IgD-negative memory B cell (primary cell): ENCODE results near the gene EPHA2. TPM values are rescaled to one million over a fixed set of nuclear protein-coding genes. Genes with fewer than 3 reads are reported as not detected.
A peak's percentile ranks its signal among the peaks of the same experiment; 100 is the strongest.

Experiments used
- H3K27ac Mint-ChIP-seq, 3 donors: one replicate each; pipeline ENCODE4 v1.8.0; 2020 to 2022; ENCODE audit warnings: mild to moderate bottlenecking in 3 of 3, mixed read lengths in 3 of 3, moderate library complexity in 1 of 3
- H3K27me3 Mint-ChIP-seq: one replicate; pipeline ENCODE4 v1.8.0; 2021; ENCODE audit warnings: mixed read lengths
- H3K36me3 Mint-ChIP-seq: one replicate; pipeline ENCODE4 v1.8.0; 2020; ENCODE audit warnings: mild to moderate bottlenecking, mixed read lengths
- H3K4me1 Mint-ChIP-seq, 3 donors: one replicate each; pipeline ENCODE4 v1.8.0; 2020 to 2022; ENCODE audit warnings: mixed read lengths in 3 of 3, mild to moderate bottlenecking in 1 of 3
- H3K4me3 Mint-ChIP-seq, 4 donors: one replicate each; pipeline ENCODE4 v1.8.0; 2020 to 2022; ENCODE audit warnings: mild to moderate bottlenecking in 4 of 4, mixed read lengths in 4 of 4, moderate library complexity in 3 of 4
- H3K9me3 Mint-ChIP-seq, 3 donors: one replicate each; pipeline ENCODE4 v1.8.0; 2020 to 2021; ENCODE audit warnings: mixed read lengths in 3 of 3, mild to moderate bottlenecking in 1 of 3
- polyA plus RNA-seq: library from polyadenylated mRNA; unstranded; fragments of 300-500 nt; fragmentation: Illumina TruSeq; gene quantifications from one replicate; pipeline ENCODE4 v1.2.3, GENCODE V29; 2021

Gene EPHA2
- polyA plus RNA-seq, 1 donor from 2014 or later, result not detected

DNA sequence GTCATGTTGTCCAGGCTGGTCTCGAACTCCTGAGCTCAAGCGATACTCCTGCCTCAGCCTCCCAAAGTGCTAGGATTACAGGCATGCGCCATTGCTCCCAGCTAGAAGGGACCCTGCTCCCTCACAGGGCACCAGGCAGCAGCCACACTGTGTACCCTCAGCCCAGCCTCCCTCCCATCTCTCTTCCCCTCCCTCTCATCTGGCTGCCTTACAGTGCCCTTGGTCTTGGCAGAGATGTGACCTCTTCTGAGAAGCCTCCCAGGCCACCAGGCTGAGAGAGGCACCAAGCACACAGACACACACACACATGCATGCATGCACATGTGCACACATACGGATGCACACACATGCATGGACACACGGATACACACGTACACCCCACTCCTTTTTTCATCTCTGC, 25.0 kb downstream of the EPHA2 start:
- no peak overlapping the region for H3K27ac Mint-ChIP-seq
- H3K36me3 Mint-ChIP-seq, result peaks cover 3% of the 10 kb centered on the region
- no peaks in the 10 kb centered on the region for H3K4me1 Mint-ChIP-seq
- H3K27me3 Mint-ChIP-seq, result peaks cover 24% of the 10 kb centered on the region
- H3K4me3 Mint-ChIP-seq, result no peak overlapping the region
- no peaks in the 10 kb centered on the region for H3K9me3 Mint-ChIP-seq

GRCh38 chr1:16129921-16130543, 25.8 kb downstream of the EPHA2 start:
- no peak overlapping the region for H3K4me3 Mint-ChIP-seq
- H3K27me3 Mint-ChIP-seq, result peaks cover 23% of the 10 kb centered on the region
- H3K4me1 Mint-ChIP-seq, result no peaks in the 10 kb centered on the region
- no peak overlapping the region for H3K27ac Mint-ChIP-seq
- peaks cover 3% of the 10 kb centered on the region for H3K36me3 Mint-ChIP-seq
- H3K9me3 Mint-ChIP-seq, result no peaks in the 10 kb centered on the region

GRCh38 chr1:16129316-16129715, 26.6 kb downstream of the EPHA2 start:
- Mint-ChIP-seq H3K27me3 (peaks cover 23% of the 10 kb centered on the region), H3K9me3 (no peaks in the 10 kb centered on the region), H3K4me1 (no peaks in the 10 kb centered on the region), H3K4me3 (peak overlapping the region in 1 of 4 donors; percentile 17), H3K36me3 (peaks cover 6% of the 10 kb centered on the region), H3K27ac (no peak overlapping the region)

DNA sequence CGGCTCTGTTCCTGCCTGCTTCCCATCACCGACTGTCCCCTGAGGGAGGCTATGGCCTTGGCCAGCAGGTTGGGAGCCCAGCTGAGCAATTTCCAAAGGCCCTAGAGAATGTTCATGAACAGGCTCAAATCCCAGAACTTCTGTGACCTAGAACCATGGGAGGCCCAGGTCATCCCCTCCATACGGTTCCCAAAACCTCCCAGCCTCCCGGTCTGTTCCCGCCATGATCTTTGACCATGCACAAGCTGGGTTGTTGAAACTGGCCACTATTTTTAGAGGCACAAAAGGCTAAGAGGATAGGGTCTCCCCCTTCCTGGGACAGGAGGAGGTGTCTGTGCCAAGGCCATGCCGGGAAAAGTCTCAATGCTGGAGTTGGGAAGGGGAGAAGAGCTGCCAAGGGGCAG, 27.5 kb downstream of the EPHA2 start:
- peaks cover 6% of the 10 kb centered on the region for H3K36me3 Mint-ChIP-seq
- no peak overlapping the region for H3K27ac Mint-ChIP-seq
- peaks cover 26% of the 10 kb centered on the region for H3K27me3 Mint-ChIP-seq
- H3K4me1 Mint-ChIP-seq, result no peaks in the 10 kb centered on the region
- no peaks in the 10 kb centered on the region for H3K9me3 Mint-ChIP-seq
- H3K4me3 Mint-ChIP-seq, result no peak overlapping the region

GRCh38 chr1:16127676-16128337, 28.1 kb downstream of the EPHA2 start:
- Mint-ChIP-seq H3K9me3 (no peaks in the 10 kb centered on the region), H3K27me3 (peaks cover 29% of the 10 kb centered on the region), H3K4me3 (no peak overlapping the region), H3K36me3 (peaks cover 6% of the 10 kb centered on the region), H3K27ac (no peak overlapping the region), H3K4me1 (no peaks in the 10 kb centered on the region)

GRCh38 chr1:16126743-16127515, 28.9 kb downstream of the EPHA2 start:
- Mint-ChIP-seq H3K4me3 (no peak overlapping the region), H3K27ac (no peak overlapping the region), H3K36me3 (peaks cover 6% of the 10 kb centered on the region), H3K4me1 (no peaks in the 10 kb centered on the region), H3K27me3 (peaks cover 30% of the 10 kb centered on the region), H3K9me3 (no peaks in the 10 kb centered on the region)

- peaks cover 33% of the 10 kb centered on the region for H3K27me3 Mint-ChIP-seq
- no peaks in the 10 kb centered on the region for H3K4me1 Mint-ChIP-seq
- no peak overlapping the region for H3K27ac Mint-ChIP-seq
- H3K36me3 Mint-ChIP-seq, result peaks cover 6% of the 10 kb centered on the region
- H3K4me3 Mint-ChIP-seq, result no peak overlapping the region
- H3K9me3 Mint-ChIP-seq, result no peaks in the 10 kb centered on the region
Measured at GRCh38 chr1:16126160-16126559, 29.7 kb downstream of the EPHA2 start.

DNA sequence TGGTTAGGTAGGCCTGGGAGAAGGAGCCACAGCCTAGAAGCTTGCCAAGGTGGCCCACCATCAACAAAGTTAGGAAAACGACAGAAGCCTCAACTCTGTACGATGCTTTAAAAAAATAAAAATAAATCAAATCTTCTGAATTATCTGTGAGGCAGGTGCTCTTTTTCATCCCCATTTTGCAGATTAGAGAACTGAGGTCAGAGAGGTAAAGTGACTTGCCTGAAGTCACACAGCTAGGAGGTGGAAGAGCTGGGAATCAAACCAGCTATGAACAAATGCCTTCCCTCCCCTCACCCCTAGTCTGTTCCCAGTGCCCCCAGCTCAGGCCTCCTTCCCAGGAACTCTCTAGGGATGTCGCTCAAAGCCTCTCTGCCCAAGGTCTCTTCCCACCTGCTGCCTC, 30.4 kb downstream of the EPHA2 start:
- peaks cover 6% of the 10 kb centered on the region for H3K36me3 Mint-ChIP-seq
- no peaks in the 10 kb centered on the region for H3K9me3 Mint-ChIP-seq
- no peaks in the 10 kb centered on the region for H3K4me1 Mint-ChIP-seq
- peak overlapping the region in 1 of 3 donors; percentile 26 for H3K27ac Mint-ChIP-seq
- no peak overlapping the region for H3K4me3 Mint-ChIP-seq
- H3K27me3 Mint-ChIP-seq, result peaks cover 33% of the 10 kb centered on the region

DNA sequence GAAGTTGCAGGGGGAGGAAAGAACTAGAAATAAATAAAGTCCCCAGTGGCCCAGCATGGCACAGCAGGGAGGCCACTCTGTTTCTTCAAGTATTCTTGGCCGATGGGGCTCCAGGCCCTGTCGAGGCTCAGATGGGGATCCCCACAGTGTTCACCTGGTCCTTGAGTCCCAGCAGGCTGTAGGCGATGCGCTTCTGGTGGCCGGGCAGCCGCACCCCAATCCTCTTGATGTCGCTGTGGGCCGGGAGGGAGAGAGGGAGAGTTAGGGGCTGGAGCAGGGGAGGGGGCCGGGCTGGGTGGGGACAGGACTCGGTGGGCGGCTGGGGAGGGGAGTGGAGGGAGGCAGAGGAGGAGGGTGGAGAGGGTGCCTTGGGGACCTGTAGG, 30.8 kb downstream of the EPHA2 start:
- no peaks in the 10 kb centered on the region for H3K4me1 Mint-ChIP-seq
- H3K36me3 Mint-ChIP-seq, result peaks cover 6% of the 10 kb centered on the region
- H3K9me3 Mint-ChIP-seq, result no peaks in the 10 kb centered on the region
- H3K27ac Mint-ChIP-seq, result no peak overlapping the region
- no peak overlapping the region for H3K4me3 Mint-ChIP-seq
- peaks cover 33% of the 10 kb centered on the region for H3K27me3 Mint-ChIP-seq

- Mint-ChIP-seq H3K27ac (no peak overlapping the region), H3K36me3 (peaks cover 6% of the 10 kb centered on the region), H3K4me1 (no peaks in the 10 kb centered on the region), H3K27me3 (peaks cover 32% of the 10 kb centered on the region), H3K4me3 (no peak overlapping the region), H3K9me3 (no peaks in the 10 kb centered on the region)
Measured at GRCh38 chr1:16124377-16125087, 31.3 kb downstream of the EPHA2 start.

GRCh38 chr1:16122916-16123315, 33.0 kb downstream of the EPHA2 start:
- no peaks in the 10 kb centered on the region for H3K4me1 Mint-ChIP-seq
- no peak overlapping the region for H3K27ac Mint-ChIP-seq
- H3K9me3 Mint-ChIP-seq, result no peaks in the 10 kb centered on the region
- H3K27me3 Mint-ChIP-seq, result peaks cover 23% of the 10 kb centered on the region
- H3K36me3 Mint-ChIP-seq, result peaks cover 3% of the 10 kb centered on the region
- H3K4me3 Mint-ChIP-seq, result peak overlapping the region in 1 of 4 donors; percentile 84

- peaks cover 21% of the 10 kb centered on the region for H3K27me3 Mint-ChIP-seq
- no peak overlapping the region for H3K27ac Mint-ChIP-seq
- no peaks in the 10 kb centered on the region for H3K4me1 Mint-ChIP-seq
- no peaks in the 10 kb centered on the region for H3K9me3 Mint-ChIP-seq
- peaks cover 3% of the 10 kb centered on the region for H3K36me3 Mint-ChIP-seq
- peak overlapping the region in 1 of 4 donors; percentile 84 for H3K4me3 Mint-ChIP-seq
Measured at GRCh38 chr1:16122350-16122881, 33.5 kb downstream of the EPHA2 start.

GRCh38 chr1:16120940-16121410, 34.9 kb downstream of the EPHA2 start:
- Mint-ChIP-seq H3K4me1 (no peaks in the 10 kb centered on the region), H3K27me3 (peaks cover 18% of the 10 kb centered on the region), H3K27ac (no peak overlapping the region), H3K36me3 (peaks cover 3% of the 10 kb centered on the region), H3K4me3 (no peak overlapping the region), H3K9me3 (no peaks in the 10 kb centered on the region)

- H3K4me3 Mint-ChIP-seq, result no peak overlapping the region
- H3K27ac Mint-ChIP-seq, result no peak overlapping the region
- H3K27me3 Mint-ChIP-seq, result peaks cover 18% of the 10 kb centered on the region
- H3K36me3 Mint-ChIP-seq, result peaks cover 3% of the 10 kb centered on the region
- no peaks in the 10 kb centered on the region for H3K4me1 Mint-ChIP-seq
- H3K9me3 Mint-ChIP-seq, result no peaks in the 10 kb centered on the region
Measured at GRCh38 chr1:16120407-16120806, 35.5 kb downstream of the EPHA2 start.

DNA sequence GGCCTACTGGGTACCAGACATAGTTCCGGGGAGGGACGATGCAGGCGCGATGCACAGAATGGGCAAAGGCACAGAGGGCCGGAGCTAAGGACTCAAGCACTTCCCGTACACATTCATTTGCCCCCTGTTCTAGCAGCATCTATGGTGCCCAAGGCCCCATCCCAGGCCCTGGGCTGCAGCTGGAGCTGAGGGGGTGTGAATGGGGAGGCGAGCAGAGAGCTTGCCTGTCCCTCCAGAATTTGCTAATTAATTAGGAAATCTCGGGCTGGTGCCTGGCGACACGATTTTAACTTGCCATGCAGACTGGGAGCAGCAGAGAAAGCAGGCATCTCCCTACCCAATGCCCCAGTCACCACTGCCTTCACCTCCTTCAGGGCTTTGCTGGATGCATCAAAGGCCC, 35.9 kb downstream of the EPHA2 start:
- Mint-ChIP-seq H3K27ac (no peak overlapping the region), H3K27me3 (peaks cover 18% of the 10 kb centered on the region), H3K4me1 (no peaks in the 10 kb centered on the region), H3K9me3 (no peaks in the 10 kb centered on the region), H3K36me3 (peaks cover 3% of the 10 kb centered on the region), H3K4me3 (no peak overlapping the region)
